ENCODE measurements around the gene USP17L25. TPM values are rescaled to one million over a fixed set of nuclear protein-coding genes. Genes with fewer than 3 reads are reported as not detected.
"Not testable (repeated sequence)": the region's sequence is repeated elsewhere in the genome, so short reads cannot be mapped to it uniquely, and the experiment has no call there.

Gene USP17L25, protein sequence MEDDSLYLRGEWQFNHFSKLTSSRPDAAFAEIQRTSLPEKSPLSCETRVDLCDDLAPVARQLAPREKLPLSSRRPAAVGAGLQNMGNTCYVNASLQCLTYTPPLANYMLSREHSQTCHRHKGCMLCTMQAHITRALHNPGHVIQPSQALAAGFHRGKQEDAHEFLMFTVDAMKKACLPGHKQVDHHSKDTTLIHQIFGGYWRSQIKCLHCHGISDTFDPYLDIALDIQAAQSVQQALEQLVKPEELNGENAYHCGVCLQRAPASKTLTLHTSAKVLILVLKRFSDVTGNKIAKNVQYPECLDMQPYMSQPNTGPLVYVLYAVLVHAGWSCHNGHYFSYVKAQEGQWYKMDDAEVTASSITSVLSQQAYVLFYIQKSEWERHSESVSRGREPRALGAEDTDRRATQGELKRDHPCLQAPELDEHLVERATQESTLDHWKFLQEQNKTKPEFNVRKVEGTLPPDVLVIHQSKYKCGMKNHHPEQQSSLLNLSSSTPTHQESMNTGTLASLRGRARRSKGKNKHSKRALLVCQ
- not detected in 2 replicates for total RNA-seq (2016; rRNA removed; fragmentation: Illumina TruSeq; extraction: Trizol)
- not detected in 2 replicates for total RNA-seq (2016; cell fraction: cytosol; rRNA removed; fragmentation: Illumina TruSeq; extraction: Trizol; ENCODE audit: low read depth)
- not detected in 2 replicates for total RNA-seq (2016; cell fraction: insoluble cytoplasmic fraction; rRNA removed; fragmentation: Illumina TruSeq; extraction: Trizol)
- total RNA-seq (2016; cell fraction: membrane; rRNA removed; fragmentation: Illumina TruSeq; extraction: Trizol), result not detected in 2 replicates
- total RNA-seq (2016; cell fraction: nucleus; rRNA removed; fragmentation: Illumina TruSeq; extraction: Trizol), result not detected in 2 replicates
- not detected in 2 replicates for polyA plus RNA-seq (2011; rRNA removed)
- polyA plus RNA-seq (2011; cell fraction: cytosol; rRNA removed), result not detected in 2 replicates
- polyA plus RNA-seq (2011; cell fraction: nucleus; rRNA removed), result not detected in 2 replicates
- polyA plus RNA-seq (2012), result not detected in 2 replicates
- not detected in 2 replicates for polyA plus RNA-seq (2016; cell fraction: cytosol; fragmentation: Illumina TruSeq; extraction: Trizol; ENCODE audit: low read depth)
- not detected in 2 replicates for polyA plus RNA-seq (2016; cell fraction: insoluble cytoplasmic fraction; fragmentation: Illumina TruSeq; extraction: Trizol; ENCODE audit: low read depth)
- not detected in 2 replicates for polyA plus RNA-seq (2016; cell fraction: membrane; fragmentation: Illumina TruSeq; extraction: Trizol; ENCODE audit: low read depth)
- not detected in 2 replicates for polyA plus RNA-seq (2016; cell fraction: nucleus; fragmentation: Illumina TruSeq; extraction: Trizol; ENCODE audit: insufficient read depth, low read depth)
- not detected in 2 replicates for polyA minus RNA-seq (2011; rRNA and poly(A)+ RNA removed; ENCODE audit: low replicate concordance)
- polyA minus RNA-seq (2011; cell fraction: cytosol; rRNA and poly(A)+ RNA removed), result not detected in 2 replicates
- not detected in 2 replicates for polyA minus RNA-seq (2011; cell fraction: nucleus; rRNA and poly(A)+ RNA removed)
- not detected for Bru-seq, nascent RNA
- not detected for BruChase-seq, experiment 1, labeled RNA remaining after a 6-hour chase
- not detected for BruChase-seq, experiment 2, labeled RNA remaining after a 2-hour chase
- long read RNA-seq, experiment 1, result 0 reads
- long read RNA-seq, experiment 2, result 0 reads

DNA sequence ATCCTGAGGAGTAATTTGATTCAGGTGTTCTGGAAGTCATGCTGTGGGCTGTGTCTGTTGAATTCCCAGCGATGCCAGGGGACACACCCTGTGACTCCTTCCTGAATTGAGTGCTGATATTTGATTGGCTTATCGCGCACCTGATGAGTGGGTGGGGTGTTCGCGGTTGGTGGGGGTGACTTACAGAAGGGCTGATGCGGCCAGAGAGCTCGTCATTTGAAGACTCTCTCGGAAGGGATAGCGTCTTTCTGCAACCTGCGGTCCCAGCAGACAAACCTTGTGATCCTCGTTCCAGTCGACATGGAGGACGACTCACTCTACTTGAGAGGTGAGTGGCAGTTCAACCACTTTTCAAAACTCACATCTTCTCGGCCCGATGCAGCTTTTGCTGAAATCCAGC is at the start of gene USP17L25:
TSS of gene USP17L25 (plus strand) at position 301 of the 400 bp plus-strand sequence. CDS start at position 301, 0 bp downstream.
- not testable (repeated sequence) for BruUV-seq (replicated peaks); H2AFZ ChIP-seq (ENCODE audit: low read length)
- whole genome bisulfite sequencing (ENCODE audit: low lambda C conversion rate), result no CpG with 5 or more reads among the region's 15 CpGs

DNA sequence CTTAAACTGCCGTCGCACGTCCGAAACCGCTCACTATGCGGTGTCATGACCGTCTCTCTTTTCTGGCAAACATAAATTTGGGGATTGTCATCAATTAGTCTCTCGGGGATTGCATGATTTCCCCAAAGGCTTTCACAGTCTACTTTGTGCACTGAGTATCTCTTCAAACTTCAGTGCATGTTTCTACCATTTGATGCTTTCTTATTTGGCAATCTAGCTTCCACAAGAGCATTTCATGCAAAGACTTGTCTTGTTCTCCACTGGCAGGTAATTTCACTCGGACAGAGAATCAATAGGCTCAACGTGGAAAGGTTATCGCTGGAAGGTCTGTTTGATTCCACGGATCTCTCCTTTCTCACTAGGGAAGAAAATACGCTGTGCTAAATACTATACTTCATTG is 5.5 kb upstream of the USP17L25 start:
- in situ Hi-C loops (cut with HindIII; ENCODE audit: extremely low pct_ligation_motif_present, low pct_unique_long_range_greater_than_20kb), result not testable (repeated sequence)

More for the DNA sequence above, at the start of gene USP17L25:
- FAIRE-seq; H3K4me2 ChIP-seq (ENCODE audit: low read depth, low read length); H3K27ac ChIP-seq (ENCODE audit: extremely low read length, insufficient read depth, low read length); intact Hi-C loops (cut with micrococcal nuclease; ENCODE audit: unreplicated experiment); DNase-seq (ENCODE audit: low spot score); POLR2A ChIA-PET; H3K9me3 ChIP-seq (ENCODE audit: low read length); in situ Hi-C loops (cut with HindIII; ENCODE audit: extremely low pct_ligation_motif_present, low pct_unique_long_range_greater_than_20kb); H3K4me3 ChIP-seq (replicated peaks in 1 of 3; ENCODE audit: insufficient read depth in 1 of 3, low read depth in 2 of 3, low read length in 3 of 3); CTCF ChIA-PET (ENCODE audit: low intra/inter-chr PET ratio, low total read pairs); H3K79me2 ChIP-seq (ENCODE audit: insufficient read depth, low read length); H3K4me1 ChIP-seq (ENCODE audit: insufficient read depth, low read length); H3K9ac ChIP-seq (ENCODE audit: insufficient read depth, low read depth, low read length); H3K27me3 ChIP-seq (ENCODE audit: control insufficient read depth in 1 of 2, insufficient read depth in 2 of 2, low read length in 2 of 2); H4K20me1 ChIP-seq (ENCODE audit: insufficient read depth, low read length); H3K36me3 ChIP-seq (replicated peaks in 1 of 2; ENCODE audit: control insufficient read depth in 1 of 2, insufficient read depth in 2 of 2, low read length in 2 of 2); ATAC-seq: not testable (repeated sequence)

DNA sequence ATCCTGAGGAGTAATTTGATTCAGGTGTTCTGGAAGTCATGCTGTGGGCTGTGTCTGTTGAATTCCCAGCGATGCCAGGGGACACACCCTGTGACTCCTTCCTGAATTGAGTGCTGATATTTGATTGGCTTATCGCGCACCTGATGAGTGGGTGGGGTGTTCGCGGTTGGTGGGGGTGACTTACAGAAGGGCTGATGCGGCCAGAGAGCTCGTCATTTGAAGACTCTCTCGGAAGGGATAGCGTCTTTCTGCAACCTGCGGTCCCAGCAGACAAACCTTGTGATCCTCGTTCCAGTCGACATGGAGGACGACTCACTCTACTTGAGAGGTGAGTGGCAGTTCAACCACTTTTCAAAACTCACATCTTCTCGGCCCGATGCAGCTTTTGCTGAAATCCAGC is 4.8 kb upstream of the USP17L25 start, which contains the start of gene USP17L24:
TSS of gene USP17L24 (plus strand) at position 301 of the 400 bp plus-strand sequence. CDS start at position 301, 0 bp downstream.
- H3K4me2 ChIP-seq (ENCODE audit: low read depth, low read length); H3K4me3 ChIP-seq (replicated peaks in 1 of 3; ENCODE audit: insufficient read depth in 1 of 3, low read depth in 2 of 3, low read length in 3 of 3); H3K4me1 ChIP-seq (ENCODE audit: insufficient read depth, low read length); BruUV-seq (replicated peaks); intact Hi-C loops (cut with micrococcal nuclease; ENCODE audit: unreplicated experiment); ATAC-seq; H2AFZ ChIP-seq (ENCODE audit: low read length); H3K9me3 ChIP-seq (ENCODE audit: low read length); DNase-seq (ENCODE audit: low spot score); H3K36me3 ChIP-seq (replicated peaks in 1 of 2; ENCODE audit: control insufficient read depth in 1 of 2, insufficient read depth in 2 of 2, low read length in 2 of 2); H3K27me3 ChIP-seq (ENCODE audit: control insufficient read depth in 1 of 2, insufficient read depth in 2 of 2, low read length in 2 of 2); H4K20me1 ChIP-seq (ENCODE audit: insufficient read depth, low read length); H3K9ac ChIP-seq (ENCODE audit: insufficient read depth, low read depth, low read length); CTCF ChIA-PET (ENCODE audit: low intra/inter-chr PET ratio, low total read pairs); POLR2A ChIA-PET; FAIRE-seq; in situ Hi-C loops (cut with HindIII; ENCODE audit: extremely low pct_ligation_motif_present, low pct_unique_long_range_greater_than_20kb); H3K79me2 ChIP-seq (ENCODE audit: insufficient read depth, low read length); H3K27ac ChIP-seq (ENCODE audit: extremely low read length, insufficient read depth, low read length): not testable (repeated sequence)
- no CpG with 5 or more reads among the region's 15 CpGs for WGBS (ENCODE audit: low lambda C conversion rate)

More for the DNA sequence above, 5.5 kb upstream of the USP17L25 start:
- WGBS (ENCODE audit: low lambda C conversion rate), result 21% methylated on average over 4 of the region's 13 CpGs
- BruUV-seq (replicated peaks); H3K4me1 ChIP-seq (ENCODE audit: insufficient read depth, low read length); H3K4me2 ChIP-seq (ENCODE audit: low read depth, low read length); H3K27ac ChIP-seq (ENCODE audit: extremely low read length, insufficient read depth, low read length); H3K9ac ChIP-seq (ENCODE audit: insufficient read depth, low read depth, low read length); FAIRE-seq; CTCF ChIA-PET (ENCODE audit: low intra/inter-chr PET ratio, low total read pairs); H3K79me2 ChIP-seq (ENCODE audit: insufficient read depth, low read length); H2AFZ ChIP-seq (ENCODE audit: low read length); POLR2A ChIA-PET; H3K36me3 ChIP-seq (replicated peaks in 1 of 2; ENCODE audit: control insufficient read depth in 1 of 2, insufficient read depth in 2 of 2, low read length in 2 of 2); DNase-seq (ENCODE audit: low spot score); ATAC-seq; intact Hi-C loops (cut with micrococcal nuclease; ENCODE audit: unreplicated experiment); H3K4me3 ChIP-seq (replicated peaks in 1 of 3; ENCODE audit: insufficient read depth in 1 of 3, low read depth in 2 of 3, low read length in 3 of 3); H3K9me3 ChIP-seq (ENCODE audit: low read length); H3K27me3 ChIP-seq (ENCODE audit: control insufficient read depth in 1 of 2, insufficient read depth in 2 of 2, low read length in 2 of 2); H4K20me1 ChIP-seq (ENCODE audit: insufficient read depth, low read length): not testable (repeated sequence)
